HPDE6-E6E7 (cell line): ENCODE data around the gene RFTN1.
"Not testable (repeated sequence)": the region's sequence is repeated elsewhere in the genome, so short reads cannot be mapped to it uniquely, and the experiment has no call there.

ENCODE experiments used
- DNase-seq: peaks from one replicate; pipeline ENCODE4 v3.0.0; 2011; ENCODE audit warnings: missing footprints; ENCODE audit errors: extremely low spot score

Gene RFTN1

GRCh38 chr3:16329036-16329825 is 184.3 kb downstream of the RFTN1 start:
- DNase-seq: no peak

GRCh38 chr3:16328124-16328523 is 185.4 kb downstream of the RFTN1 start:
- no peak for DNase-seq

GRCh38 chr3:16326724-16327349 is 186.7 kb downstream of the RFTN1 start:
- no peak for DNase-seq

- DNase-seq: no peak
Observed at GRCh38 chr3:16325850-16326249, 187.6 kb downstream of the RFTN1 start.

GRCh38 chr3:16323737-16324136 is 189.8 kb downstream of the RFTN1 start:
- no peak for DNase-seq

GRCh38 chr3:16322189-16322588 is 191.3 kb downstream of the RFTN1 start:
- no peak for DNase-seq

GRCh38 chr3:16320711-16321110 is 192.8 kb downstream of the RFTN1 start:
- no peak for DNase-seq

- no peak for DNase-seq
Observed at GRCh38 chr3:16319723-16320122, 193.8 kb downstream of the RFTN1 start.

GRCh38 chr3:16319307-16319706 is 194.2 kb downstream of the RFTN1 start:
- DNase-seq: no peak

GRCh38 chr3:16318176-16318575 is 195.3 kb downstream of the RFTN1 start:
- no peak for DNase-seq

GRCh38 chr3:16317561-16317945 is 195.9 kb downstream of the RFTN1 start:
- no peak for DNase-seq

GRCh38 chr3:16316847-16317560 is 196.5 kb downstream of the RFTN1 start:
- DNase-seq: no peak

- no peak for DNase-seq
Observed at GRCh38 chr3:16316396-16316795, 197.1 kb downstream of the RFTN1 start.

- no peak for DNase-seq
Observed at GRCh38 chr3:16315623-16316022, 197.9 kb downstream of the RFTN1 start.

GRCh38 chr3:16313886-16314645 is 199.4 kb downstream of the RFTN1 start:
- DNase-seq: no peak

- no peak for DNase-seq
Observed at GRCh38 chr3:16311960-16312451, 201.5 kb downstream of the RFTN1 start.

GRCh38 chr3:16310486-16310885 is 203.0 kb downstream of the RFTN1 start:
- DNase-seq: not testable (repeated sequence)

GRCh38 chr3:16309558-16309957 is 203.9 kb downstream of the RFTN1 start:
- DNase-seq: peak; percentile 15

- DNase-seq: no peak
Observed at GRCh38 chr3:16308727-16309126, 204.8 kb downstream of the RFTN1 start.

GRCh38 chr3:16307832-16308531 is 205.5 kb downstream of the RFTN1 start:
- no peak for DNase-seq

- no peak for DNase-seq
Observed at GRCh38 chr3:16305111-16305541, 208.4 kb downstream of the RFTN1 start.
